GM18951 (cell line): ENCODE results near the gene TRIM73.
"Not testable (repeated sequence)": the region's sequence is repeated elsewhere in the genome, so short reads cannot be mapped to it uniquely, and the experiment has no call there.

Source experiments
- POLR2A ChIP-seq: IDR thresholded peaks from 4 replicates; pipeline ENCODE4 v1.6.1; 2011; ENCODE audit warnings: mild to moderate bottlenecking; ENCODE audit not compliant: insufficient read length, insufficient read depth; ENCODE audit errors: extremely low read depth
- in situ Hi-C: fragments of 300-500 bp; cut with MboI; formaldehyde crosslinking; loops from one replicate; pipeline ENCODE4 v1.12.0; 2022; ENCODE audit warnings: low sequenced_read_pairs, mixed read lengths, inconsistent platforms; ENCODE audit not compliant: unreplicated experiment

The TRIM73 gene

DNA sequence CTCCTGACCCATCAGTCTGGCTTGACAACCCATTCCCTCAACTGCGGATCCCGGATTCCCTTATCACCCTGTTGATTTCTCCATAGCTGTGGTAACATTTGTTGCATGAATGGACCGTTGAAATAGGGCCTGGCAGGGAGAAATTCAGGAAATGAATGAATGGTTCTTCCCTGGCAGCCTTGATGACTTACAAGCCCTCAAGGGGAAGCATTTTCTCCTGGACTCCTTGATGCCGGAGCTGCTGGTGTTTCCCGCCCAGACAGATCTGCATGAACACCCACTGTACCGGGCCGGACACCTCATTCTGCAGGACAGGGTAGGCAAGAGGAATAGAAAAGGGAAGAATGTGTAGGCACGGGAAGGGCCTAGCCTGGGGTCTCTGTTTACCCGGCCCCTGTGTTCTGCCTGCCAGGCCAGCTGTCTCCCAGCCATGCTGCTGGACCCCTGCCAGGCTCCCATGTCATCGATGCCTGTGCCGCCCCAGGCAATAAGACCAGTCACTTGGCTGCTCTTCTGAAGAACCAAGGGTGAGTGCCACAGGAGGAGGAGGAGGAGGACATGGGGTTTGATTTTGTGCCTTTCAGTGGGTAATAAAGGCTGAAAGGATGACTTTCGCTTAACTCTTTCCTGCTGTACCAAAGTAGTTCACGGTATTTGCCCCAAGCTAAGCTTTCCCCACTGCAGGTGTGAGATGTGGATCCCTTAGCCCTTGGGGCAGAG is 19.4 kb downstream of the TRIM73 start:
- in situ Hi-C loops: not testable (repeated sequence)

DNA sequence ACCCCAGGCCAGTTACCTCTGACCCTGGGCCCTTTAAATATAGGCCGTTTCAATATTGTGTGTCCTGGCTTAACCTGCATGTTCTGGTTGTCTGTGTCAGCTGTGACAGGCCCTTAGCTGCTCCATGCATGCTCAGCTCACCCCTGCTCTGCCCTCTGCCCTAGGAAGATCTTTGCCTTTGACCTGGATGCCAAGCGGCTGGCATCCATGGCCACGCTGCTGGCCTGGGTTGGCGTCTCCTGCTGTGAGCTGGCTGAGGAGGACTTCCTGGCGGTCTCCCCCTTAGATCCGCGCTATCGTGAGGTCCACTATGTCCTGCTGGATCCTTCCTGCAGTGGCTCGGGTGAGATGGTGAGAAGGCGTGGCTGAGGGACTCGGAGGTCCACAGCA is 20.0 kb downstream of the TRIM73 start:
- in situ Hi-C loops: not testable (repeated sequence)

DNA sequence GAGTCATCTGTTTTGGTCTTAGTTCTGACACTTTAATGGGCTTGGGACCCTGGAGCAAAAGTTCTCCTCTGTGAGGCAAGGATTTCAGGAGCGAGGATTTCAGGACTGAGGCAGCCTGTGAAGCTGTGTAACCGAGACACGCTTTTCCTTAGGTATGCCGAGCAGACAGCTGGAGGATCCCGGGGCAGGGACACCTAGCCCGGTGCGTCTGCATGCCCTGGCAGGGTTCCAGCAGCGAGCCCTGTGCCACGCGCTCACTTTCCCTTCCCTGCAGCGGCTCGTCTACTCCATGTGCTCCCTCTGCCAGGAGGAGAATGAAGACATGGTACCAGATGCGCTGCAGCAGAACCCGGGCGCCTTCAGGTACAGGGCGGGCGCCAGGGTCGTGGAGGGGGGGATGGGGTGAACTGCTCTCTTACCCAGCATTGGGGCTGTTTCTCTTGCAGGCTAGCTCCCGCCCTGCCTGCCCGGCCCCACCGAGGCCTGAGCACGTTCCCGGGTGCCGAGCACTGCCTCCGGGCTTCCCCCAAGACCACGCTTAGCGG is 20.5 kb downstream of the TRIM73 start:
- in situ Hi-C loops: not testable (repeated sequence)

DNA sequence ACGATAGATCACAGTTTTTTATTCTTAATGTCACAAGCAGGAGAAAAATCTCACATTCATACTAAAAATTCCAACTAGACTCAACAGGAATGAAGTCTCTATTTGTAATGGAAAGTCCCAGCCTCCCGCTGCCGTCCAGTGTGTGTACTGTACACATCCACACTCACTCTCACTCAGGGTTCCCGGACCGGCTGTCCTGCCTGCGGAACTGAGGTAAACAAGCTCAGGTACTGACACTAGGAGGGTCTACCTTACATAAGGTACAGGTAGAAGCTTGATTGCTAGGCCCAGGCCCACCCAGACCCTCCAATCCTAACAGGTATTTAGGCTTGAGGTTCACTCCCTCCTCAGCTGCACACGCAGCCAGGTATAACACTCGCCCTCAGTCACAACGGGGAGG is 21.4 kb downstream of the TRIM73 start:
- in situ Hi-C loops: not testable (repeated sequence)

DNA sequence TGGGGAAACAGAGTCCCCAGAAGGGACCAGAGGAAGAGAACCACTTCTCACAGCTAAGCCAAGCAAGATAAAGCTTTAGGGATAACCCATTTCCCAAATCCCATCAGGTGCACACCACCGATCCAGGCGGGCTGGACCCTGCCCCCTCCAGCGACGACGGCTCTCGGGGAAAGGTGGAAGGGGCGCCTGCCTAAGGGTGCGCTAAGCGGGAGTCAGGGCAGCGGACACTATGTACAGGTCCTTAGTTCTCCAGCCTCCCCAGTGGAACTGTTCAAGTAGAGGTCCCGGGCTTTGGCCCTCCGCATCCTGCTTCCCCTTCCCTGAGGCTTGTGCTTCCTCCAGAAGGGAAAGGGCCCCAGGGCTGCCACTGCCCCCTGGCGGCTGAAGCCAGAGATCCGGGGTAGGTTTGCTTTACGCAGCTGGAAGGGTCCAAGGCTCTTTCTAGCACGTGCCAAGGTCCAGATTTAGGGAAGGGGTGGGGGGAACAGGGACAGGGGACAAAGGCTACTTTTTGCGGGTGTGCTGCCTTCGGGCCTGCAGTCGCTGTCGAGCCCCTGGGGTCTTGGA is 22.9 kb downstream of the TRIM73 start:
- in situ Hi-C loops: not testable (repeated sequence)

DNA sequence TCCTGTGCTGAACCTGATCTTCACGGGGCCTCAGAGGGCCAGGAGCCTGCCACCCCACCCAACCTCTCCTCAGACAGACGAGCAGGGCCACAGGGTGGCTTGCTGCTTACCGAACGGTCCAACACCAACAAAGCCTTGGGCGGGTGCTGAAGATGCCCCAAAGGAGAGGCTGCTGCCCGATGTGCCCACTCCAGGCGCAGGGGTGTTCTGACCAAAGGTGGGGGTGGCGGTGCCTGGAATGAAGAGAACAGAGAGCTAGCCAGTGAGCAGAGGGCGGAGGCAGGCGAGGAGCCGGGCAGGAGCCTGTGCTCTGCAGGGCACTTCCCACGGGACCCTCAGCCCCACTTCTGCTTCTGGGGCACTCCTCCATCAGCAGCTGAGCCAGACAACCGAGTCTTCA is 23.8 kb downstream of the TRIM73 start:
- in situ Hi-C loops: not testable (repeated sequence)

DNA sequence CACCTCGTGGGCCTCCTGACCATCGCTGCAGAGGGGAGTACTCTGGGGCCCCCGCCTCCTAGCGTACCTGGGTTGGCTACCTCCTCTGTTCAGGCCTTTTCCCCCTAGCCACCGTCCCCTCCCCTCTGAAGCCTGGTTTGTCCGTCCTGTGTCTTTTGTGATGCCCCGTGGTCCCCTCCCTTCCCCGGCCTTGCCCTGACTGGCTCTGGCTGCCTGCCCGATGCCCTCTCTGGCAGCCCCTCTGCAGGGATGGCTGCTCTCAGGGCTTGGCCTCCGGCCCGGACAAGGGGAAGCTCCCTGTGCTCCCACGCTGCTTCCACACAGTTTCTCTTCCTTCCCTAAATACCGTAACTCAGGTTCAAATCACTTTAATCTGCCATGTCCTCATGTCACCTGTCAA is 24.3 kb downstream of the TRIM73 start:
- in situ Hi-C loops: not testable (repeated sequence)

DNA sequence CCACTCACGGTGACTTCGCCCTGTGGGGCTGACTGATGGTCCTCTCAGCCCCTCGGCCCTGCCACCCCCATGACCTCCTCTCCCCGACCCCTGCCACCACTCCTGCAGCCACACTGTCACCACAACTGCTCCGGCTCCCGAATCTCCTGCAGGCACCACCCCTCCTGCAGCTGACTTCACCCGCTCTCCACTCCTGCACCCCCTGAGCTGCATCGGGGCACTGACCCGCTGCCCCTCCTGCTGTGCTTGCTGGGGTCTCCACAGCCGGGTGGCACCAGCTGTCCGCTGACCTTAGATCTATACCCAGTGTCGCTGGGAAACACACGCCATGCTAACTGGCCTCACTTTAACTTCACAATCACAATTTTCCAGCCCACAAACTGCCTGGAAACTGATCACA is 24.7 kb downstream of the TRIM73 start:
- in situ Hi-C loops: not testable (repeated sequence)

DNA sequence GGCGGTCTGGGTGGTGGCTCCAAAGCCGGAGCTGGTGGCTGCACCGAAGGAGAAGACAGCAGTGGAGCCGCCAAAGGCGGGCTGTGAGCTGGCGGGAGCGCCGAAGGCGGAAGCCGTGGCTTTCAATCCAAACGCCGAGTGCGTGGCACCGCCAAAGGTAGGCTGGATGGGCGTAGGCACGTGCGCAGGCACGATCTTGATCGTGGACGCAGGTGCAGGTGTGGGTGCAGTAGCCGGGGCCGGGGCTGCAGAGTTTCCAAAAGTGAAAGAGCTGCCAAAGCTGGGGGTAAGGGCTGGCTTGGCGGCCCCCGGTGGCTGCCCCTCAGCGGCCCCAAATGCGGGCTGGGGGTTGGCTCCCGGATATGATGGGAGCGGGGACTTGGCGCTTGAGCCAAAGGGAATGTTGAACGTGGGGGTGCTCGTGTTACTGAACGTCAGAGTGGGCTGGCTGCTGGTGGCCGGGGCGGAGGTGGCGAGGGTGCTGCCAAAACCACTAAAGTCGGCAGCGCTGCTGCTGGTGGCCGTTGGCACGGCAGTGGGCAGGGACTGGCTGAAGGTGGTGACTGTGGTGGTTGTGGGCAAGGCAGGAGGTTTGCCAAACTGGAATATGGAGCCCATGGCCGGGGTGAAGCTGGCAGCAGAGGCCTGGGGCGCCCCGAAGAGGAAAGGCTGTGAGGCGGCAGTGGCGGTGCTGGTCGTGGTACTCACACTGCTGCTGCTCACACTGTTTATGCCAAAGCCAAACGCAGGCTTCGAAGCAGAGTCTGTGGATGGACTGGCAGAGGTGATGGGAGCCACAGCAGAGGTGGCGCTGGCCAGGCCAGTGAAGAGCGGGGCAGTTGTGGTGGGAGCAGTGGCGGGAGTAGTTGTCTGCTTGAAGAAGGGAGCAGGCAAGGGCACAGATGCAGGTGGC is 26.6 kb downstream of the TRIM73 start:
- in situ Hi-C loops: not testable (repeated sequence)

DNA sequence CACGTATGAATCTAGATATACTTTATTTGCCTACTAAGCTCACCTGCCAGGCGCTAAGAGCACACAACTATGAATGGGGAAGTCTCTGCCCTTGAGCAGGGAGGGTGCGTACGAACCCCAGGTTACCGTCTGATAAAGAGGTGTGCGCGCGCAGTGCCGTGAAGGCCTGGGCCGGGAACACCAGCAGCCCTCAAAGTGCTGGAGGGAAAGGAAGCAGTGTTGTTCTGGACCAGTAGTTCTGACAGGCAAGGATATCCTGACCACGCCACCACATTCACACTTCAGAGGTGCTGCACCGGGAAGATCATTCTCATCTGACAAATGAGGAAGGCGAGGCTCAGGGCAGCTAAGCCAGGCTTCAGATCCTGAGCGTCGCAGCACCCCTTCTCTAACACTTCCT is 28.1 kb downstream of the TRIM73 start:
- in situ Hi-C loops: not testable (repeated sequence)

DNA sequence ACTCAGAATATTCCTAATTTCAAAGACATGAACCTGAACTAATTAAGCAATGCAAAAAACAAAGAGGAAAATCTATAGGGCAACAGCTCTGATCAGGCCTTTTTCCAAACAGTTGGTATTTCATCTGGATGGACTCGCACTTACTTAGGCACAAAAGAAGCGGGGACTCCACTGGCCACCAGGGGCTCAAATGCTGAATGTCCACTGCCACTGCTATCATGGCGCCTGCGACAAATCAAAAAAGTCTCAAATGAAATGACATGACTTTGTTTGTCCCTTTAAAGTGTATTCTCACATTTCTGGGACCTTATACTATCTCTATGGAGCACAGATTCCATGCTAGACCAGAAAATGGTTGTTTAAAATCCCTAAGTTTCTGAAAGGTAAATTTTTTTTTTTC is 43.6 kb downstream of the TRIM73 start:
- in situ Hi-C loops: loop anchor here (25.0 kb wide), 2 partner anchors 198 to 323 kb away; partner anchors contain the start of gene CCL26

DNA sequence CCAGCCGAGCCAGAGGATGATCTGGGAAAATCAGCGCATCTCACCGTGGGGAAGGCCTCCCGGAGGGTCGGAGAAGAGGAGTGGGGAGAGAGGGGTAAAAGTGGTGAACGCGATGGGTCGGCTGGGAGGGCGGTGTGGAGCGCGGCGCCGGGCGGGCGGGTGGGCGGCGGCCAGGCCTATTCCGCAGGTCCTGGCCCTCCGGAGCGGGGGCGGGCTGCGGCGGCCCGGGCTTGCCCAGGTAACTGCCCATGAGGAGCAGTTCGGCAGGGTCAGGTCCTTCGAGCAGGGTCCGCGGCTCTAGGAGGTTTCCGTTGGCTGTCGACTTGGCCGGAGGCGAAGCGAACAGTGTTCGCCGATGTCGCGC is 46.7 kb downstream of the TRIM73 start:
- in situ Hi-C loops: loop anchor here (25.0 kb wide), 2 partner anchors 195 to 320 kb away; partner anchors contain the start of gene CCL26

DNA sequence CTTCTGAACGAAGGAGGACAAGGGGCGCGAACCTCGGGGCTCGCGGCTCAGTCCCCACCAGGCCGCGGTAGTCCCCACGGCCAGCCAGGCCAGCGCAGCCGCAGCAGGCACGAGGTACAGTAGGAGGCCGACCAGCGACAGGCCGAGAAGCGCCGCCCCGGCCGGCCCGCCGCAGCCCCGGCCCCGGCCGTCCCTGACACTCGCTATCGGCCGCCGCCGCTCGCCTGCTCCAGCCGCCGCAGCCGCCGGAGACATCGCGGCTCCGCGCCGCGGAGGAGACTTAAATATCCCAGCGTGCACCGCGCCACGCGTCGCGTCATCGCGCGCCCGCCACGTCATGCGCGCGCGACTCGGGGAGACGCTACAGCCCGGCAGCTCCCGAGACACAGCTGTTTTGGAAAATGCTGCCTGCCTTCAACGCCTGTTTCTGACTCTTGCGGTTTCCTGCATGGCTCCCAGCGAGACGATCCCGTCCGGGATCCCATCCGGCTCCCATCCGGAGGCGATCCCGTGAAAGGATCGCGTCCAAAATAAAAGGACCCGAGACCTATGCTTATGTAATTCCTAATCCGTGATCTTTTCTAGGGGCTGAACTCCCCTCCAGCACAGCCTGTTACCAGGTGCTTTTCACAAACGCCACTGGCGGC is 47.2 kb downstream of the TRIM73 start:
- in situ Hi-C loops: loop anchor here (25.0 kb wide), 2 partner anchors 195 to 320 kb away; partner anchors contain the start of gene CCL26
- TF ChIP-seq POLR2A: peak; percentile 50

DNA sequence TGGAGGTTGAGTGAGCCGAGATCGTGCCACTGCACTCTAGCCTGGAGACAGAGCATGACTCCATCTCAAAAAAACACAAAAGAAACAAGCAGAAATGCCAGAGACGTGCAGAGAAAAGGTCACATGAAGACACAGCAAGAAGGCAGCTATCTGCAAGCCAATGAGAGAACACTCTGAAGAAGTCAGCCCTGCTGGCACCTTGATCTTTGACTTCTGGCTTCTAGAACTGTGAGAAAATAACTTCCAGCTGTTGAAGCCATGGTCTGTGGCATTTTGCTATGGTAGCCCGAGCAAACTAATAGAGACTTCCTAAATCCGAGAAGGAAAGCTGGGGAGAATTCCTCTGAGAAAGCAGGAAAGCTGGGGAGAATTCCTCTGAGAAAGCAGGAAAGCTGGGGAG is 54.5 kb downstream of the TRIM73 start:
- in situ Hi-C loops: loop anchor here (25.0 kb wide), 3 partner anchors 187 to 1187 kb away; partner anchors contain the start of genes CCL26 and POMZP3

DNA sequence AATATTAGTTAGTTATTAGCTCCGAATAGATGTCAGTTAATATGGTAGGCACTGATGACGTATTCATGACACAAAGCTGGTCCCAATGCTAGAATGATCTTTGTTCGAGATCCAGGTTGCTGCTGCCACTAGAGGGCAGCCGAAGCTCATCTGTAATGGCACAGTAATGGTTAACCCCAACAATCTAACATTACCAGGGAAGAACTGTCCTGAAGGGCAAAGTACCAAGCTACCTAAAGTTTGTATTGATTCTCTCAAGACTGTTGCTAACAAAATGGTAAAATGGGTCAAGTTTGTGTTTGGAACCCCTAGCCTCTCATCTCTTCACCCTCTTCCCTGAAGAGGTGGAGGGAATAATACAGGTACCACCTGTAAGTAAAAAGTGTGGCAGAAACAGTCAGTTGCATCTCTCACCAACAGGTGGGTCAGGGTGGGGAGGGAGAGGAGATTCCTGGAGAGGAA is 57.1 kb downstream of the TRIM73 start:
- in situ Hi-C loops: loop anchor here (25.0 kb wide), 1 partner anchor 1185 kb away; the partner anchor contains the start of gene POMZP3
